SK-N-SH treated with all-trans-retinoic acid at 6 μM for 48 hours (cell line): ENCODE measurements around the gene ZNF536.

Experiments
- ATAC-seq: fragments of 200-7000 bp; cut with Tn5 transposase; 3 replicates; pipeline ENCODE4 v1.9.1; 2020; ENCODE audit warnings: mild to moderate bottlenecking, moderate library complexity
- ARNTL ChIP-seq: fragments of 450-650 bp; formaldehyde crosslinking; IDR thresholded peaks from 2 replicates; pipeline ENCODE4 v1.5.0; 2020; ENCODE audit warnings: low read depth, mild to moderate bottlenecking, moderate library complexity, borderline replicate concordance
- CREB5 ChIP-seq: fragments of 250-450 bp; sonication (Bioruptor Pico); IDR thresholded peaks from 2 replicates; pipeline ENCODE4 v1.5.1; 2020; ENCODE audit warnings: low read depth, mild to moderate bottlenecking, moderate library complexity
- CSDC2 ChIP-seq: fragments of 250-450 bp; sonication (Bioruptor Pico); IDR thresholded peaks from 2 replicates; pipeline ENCODE4 v1.5.0; 2020; ENCODE audit warnings: mild to moderate bottlenecking, moderate library complexity
- CSRNP3 ChIP-seq: fragments of 250-450 bp; sonication (Bioruptor Pico); IDR thresholded peaks from 2 replicates; pipeline ENCODE4 v1.5.1; 2021; ENCODE audit warnings: mild to moderate bottlenecking, moderate library complexity
- OSR1 ChIP-seq: fragments of 250-450 bp; sonication (Bioruptor Pico); IDR thresholded peaks from 2 replicates; pipeline ENCODE4 v1.8.0; 2022; ENCODE audit warnings: moderate library complexity, mild to moderate bottlenecking, inconsistent platforms
- PATZ1 ChIP-seq: fragments of 250-450 bp; sonication (Bioruptor Pico); IDR thresholded peaks from 2 replicates; pipeline ENCODE4 v1.8.0; 2020; ENCODE audit warnings: mild to moderate bottlenecking, moderate library complexity, borderline replicate concordance
- POU6F1 ChIP-seq: fragments of 250-450 bp; sonication (Bioruptor Pico); IDR thresholded peaks from 2 replicates; pipeline ENCODE4 v1.8.0; 2021; ENCODE audit warnings: low read depth, mild to moderate bottlenecking, moderate library complexity, borderline replicate concordance
- PPARA ChIP-seq: fragments of 250-450 bp; sonication (Bioruptor Pico); IDR thresholded peaks from 2 replicates; pipeline ENCODE4 v1.5.0; 2020; ENCODE audit warnings: mild to moderate bottlenecking, borderline replicate concordance
- RARB ChIP-seq: fragments of 250-450 bp; sonication (Bioruptor Pico); IDR thresholded peaks from 2 replicates; pipeline ENCODE4 v1.8.0; 2021; ENCODE audit warnings: mild to moderate bottlenecking, moderate library complexity
- SNAI2 ChIP-seq: fragments of 250-450 bp; sonication (Bioruptor Pico); IDR thresholded peaks from 2 replicates; pipeline ENCODE4 v1.5.0; 2020; ENCODE audit warnings: mild to moderate bottlenecking, moderate library complexity
- TCF4 ChIP-seq: fragments of 250-450 bp; sonication (Bioruptor Pico); IDR thresholded peaks from 2 replicates; pipeline ENCODE4 v1.8.0; 2021; ENCODE audit warnings: mild to moderate bottlenecking, moderate library complexity, borderline replicate concordance
- TOX ChIP-seq: fragments of 250-450 bp; sonication (Bioruptor Pico); IDR thresholded peaks from 2 replicates; pipeline ENCODE4 v1.8.0; 2021; ENCODE audit warnings: mild to moderate bottlenecking, moderate library complexity, borderline replicate concordance
- TSHZ2 ChIP-seq: fragments of 250-450 bp; sonication (Bioruptor Pico); IDR thresholded peaks from 2 replicates; pipeline ENCODE4 v1.5.0; 2020; ENCODE audit warnings: mild to moderate bottlenecking, moderate library complexity
- ZC3H10 ChIP-seq: fragments of 250-450 bp; sonication (Bioruptor Pico); IDR thresholded peaks from 2 replicates; pipeline ENCODE4 v1.5.1; 2021; ENCODE audit warnings: mild to moderate bottlenecking, moderate library complexity
- ZFP3 ChIP-seq: fragments of 250-450 bp; sonication (Bioruptor Pico); IDR thresholded peaks from 2 replicates; pipeline ENCODE4 v1.5.0; 2020; ENCODE audit warnings: mild to moderate bottlenecking, moderate library complexity
- ZNF565 ChIP-seq: fragments of 450-650 bp; formaldehyde crosslinking; conservative IDR thresholded peaks from 2 replicates; pipeline ENCODE4 v1.5.0; 2020; ENCODE audit warnings: low read depth, mild to moderate bottlenecking, moderate library complexity
- ZNF70 ChIP-seq: fragments of 450-650 bp; formaldehyde crosslinking; IDR thresholded peaks from 2 replicates; pipeline ENCODE4 v1.5.0; 2020; ENCODE audit warnings: mild to moderate bottlenecking, moderate library complexity
- ZNF8 ChIP-seq: fragments of 450-650 bp; formaldehyde crosslinking; IDR thresholded peaks from 2 replicates; pipeline ENCODE4 v1.5.0; 2020; ENCODE audit warnings: mild to moderate bottlenecking, moderate library complexity

Gene ZNF536

GRCh38 chr19:30388819-30389218, 16.6 kb downstream of the ZNF536 start (continued):
- no peak for TF ChIP-seq PPARA (CRISPR knock-in tag)
- no peak for TF ChIP-seq ZFP3 (CRISPR knock-in tag)

- TF ChIP-seq ZNF8 (CRISPR knock-in tag) (no peak), POU6F1 (CRISPR knock-in tag) (no peak), PATZ1 (CRISPR knock-in tag) (no peak), CSRNP3 (CRISPR knock-in tag) (no peak), ZNF70 (CRISPR knock-in tag) (no peak), PPARA (CRISPR knock-in tag) (no peak), SNAI2 (CRISPR knock-in tag) (no peak), TCF4 (CRISPR knock-in tag) (no peak), TSHZ2 (CRISPR knock-in tag) (no peak), ARNTL (no peak)
- TF ChIP-seq, all 23 proteins: peak for 0
- no peak for ATAC-seq
These were observed 18.3 kb downstream of the ZNF536 start for GRCh38 chr19:30390356-30390988.

- ATAC-seq = no peak
These were observed 18.9 kb downstream of the ZNF536 start for GRCh38 chr19:30391052-30391451.

More at GRCh38 chr19:30391052-30391451, 18.9 kb downstream of the ZNF536 start:
- no peak for TF ChIP-seq ZNF70 (CRISPR knock-in tag)
- TF ChIP-seq RARB = no peak
- no peak for TF ChIP-seq OSR1 (CRISPR knock-in tag)
- TF ChIP-seq ZC3H10 (CRISPR knock-in tag) = no peak
- TF ChIP-seq PATZ1 (CRISPR knock-in tag) = no peak
- no peak for TF ChIP-seq PPARA (CRISPR knock-in tag)
- no peak for TF ChIP-seq SNAI2 (CRISPR knock-in tag)
- TF ChIP-seq ZNF8 (CRISPR knock-in tag) = no peak
- TF ChIP-seq ARNTL = no peak
- TF ChIP-seq ZFP3 (CRISPR knock-in tag) = no peak
- TF ChIP-seq CSRNP3 (CRISPR knock-in tag) = no peak
- TF ChIP-seq TSHZ2 (CRISPR knock-in tag) = no peak
- no peak for TF ChIP-seq TOX
- no peak for TF ChIP-seq ZNF565 (CRISPR knock-in tag)
- TF ChIP-seq CREB5 (CRISPR knock-in tag) = no peak
- TF ChIP-seq CSDC2 (CRISPR knock-in tag) = no peak
